Ishikawa (cell line): Measurements from ENCODE around the gene RAB6C.
A peak's percentile ranks its signal among the peaks of the same experiment; 100 is the strongest.
"Not testable (repeated sequence)": the region's sequence is repeated elsewhere in the genome, so short reads cannot be mapped to it uniquely, and the experiment has no call there.

ENCODE experiments used
- CEBPB ChIP-seq: IDR thresholded peaks from 2 replicates; pipeline ENCODE4 v1.6.1; 2012
- CREB1 ChIP-seq: IDR thresholded peaks from 2 replicates; pipeline ENCODE4 v1.6.1; 2012; ENCODE audit warnings: low read depth
- EGR1 ChIP-seq: IDR thresholded peaks from 2 replicates; pipeline ENCODE4 v1.6.1; 2012
- EP300 ChIP-seq: IDR thresholded peaks from 2 replicates; pipeline ENCODE4 v1.6.1; 2012; ENCODE audit warnings: borderline replicate concordance
- FOXM1 ChIP-seq: IDR thresholded peaks from 2 replicates; pipeline ENCODE4 v1.6.1; 2012; ENCODE audit warnings: low read depth, borderline replicate concordance
- MAX ChIP-seq: IDR thresholded peaks from 2 replicates; pipeline ENCODE4 v1.6.1; 2012
- NFIC ChIP-seq: IDR thresholded peaks from 2 replicates; pipeline ENCODE4 v1.6.1; 2012
- RAD21 ChIP-seq: IDR thresholded peaks from 2 replicates; pipeline ENCODE4 v1.6.1; 2012; ENCODE audit warnings: low read depth
- TAF1 ChIP-seq: IDR thresholded peaks from 2 replicates; pipeline ENCODE4 v1.6.1; 2012; ENCODE audit warnings: low read depth, mild to moderate bottlenecking
- TCF12 ChIP-seq: IDR thresholded peaks from 2 replicates; pipeline ENCODE4 v1.6.1; 2012; ENCODE audit warnings: low read depth
- TEAD4 ChIP-seq: IDR thresholded peaks from 2 replicates; pipeline ENCODE4 v1.6.1; 2012
- USF1 ChIP-seq: IDR thresholded peaks from 2 replicates; pipeline ENCODE4 v1.6.1; 2012
- YY1 ChIP-seq: IDR thresholded peaks from 2 replicates; pipeline ENCODE4 v1.6.1; 2012; ENCODE audit warnings: low read depth
- ZBTB7A ChIP-seq: IDR thresholded peaks from 2 replicates; pipeline ENCODE4 v1.6.1; 2012; ENCODE audit warnings: low read depth
- TF ChIP-seq, protein P1 (sequence below): IDR thresholded peaks from 2 replicates; pipeline ENCODE4 v1.6.1; 2012; ENCODE audit warnings: low read depth, mild to moderate bottlenecking

Gene RAB6C

GRCh38 chr2:129979629-129980155, at the start of gene RAB6C:
Gene RAB6C (plus strand): TSS chr2:129979666. CDS start chr2:129980116, 450 bp downstream.
- not testable (repeated sequence) for TF ChIP-seq CEBPB, TEAD4, FOXM1

DNA sequence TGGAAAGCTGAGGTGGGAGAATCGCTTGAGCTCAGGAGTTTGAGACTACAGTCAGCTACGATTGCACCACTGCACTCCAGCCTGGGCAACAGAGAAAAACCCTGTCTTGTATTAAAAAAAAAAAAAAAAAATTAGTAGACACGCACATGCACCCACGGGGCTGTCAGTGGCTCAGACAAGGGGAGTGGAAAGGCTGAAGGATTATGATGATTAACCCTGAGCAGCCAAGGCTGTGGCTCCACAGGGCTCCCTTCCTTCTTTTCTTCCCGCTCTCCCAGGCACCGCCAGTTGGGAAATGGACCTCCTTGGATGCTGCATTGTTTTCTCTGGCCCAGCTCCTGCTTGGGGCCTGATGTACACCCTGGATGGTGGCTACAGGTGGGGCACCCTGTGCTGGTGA, 49.0 kb upstream of the RAB6C start:
- TF ChIP-seq RAD21 (no peak), TEAD4 (no peak), EGR1 (no peak), YY1 (no peak), NFIC (no peak), ZBTB7A (no peak), CEBPB (no peak), CREB1 (no peak), FOXM1 (no peak)
- TF ChIP-seq, protein P1, sequence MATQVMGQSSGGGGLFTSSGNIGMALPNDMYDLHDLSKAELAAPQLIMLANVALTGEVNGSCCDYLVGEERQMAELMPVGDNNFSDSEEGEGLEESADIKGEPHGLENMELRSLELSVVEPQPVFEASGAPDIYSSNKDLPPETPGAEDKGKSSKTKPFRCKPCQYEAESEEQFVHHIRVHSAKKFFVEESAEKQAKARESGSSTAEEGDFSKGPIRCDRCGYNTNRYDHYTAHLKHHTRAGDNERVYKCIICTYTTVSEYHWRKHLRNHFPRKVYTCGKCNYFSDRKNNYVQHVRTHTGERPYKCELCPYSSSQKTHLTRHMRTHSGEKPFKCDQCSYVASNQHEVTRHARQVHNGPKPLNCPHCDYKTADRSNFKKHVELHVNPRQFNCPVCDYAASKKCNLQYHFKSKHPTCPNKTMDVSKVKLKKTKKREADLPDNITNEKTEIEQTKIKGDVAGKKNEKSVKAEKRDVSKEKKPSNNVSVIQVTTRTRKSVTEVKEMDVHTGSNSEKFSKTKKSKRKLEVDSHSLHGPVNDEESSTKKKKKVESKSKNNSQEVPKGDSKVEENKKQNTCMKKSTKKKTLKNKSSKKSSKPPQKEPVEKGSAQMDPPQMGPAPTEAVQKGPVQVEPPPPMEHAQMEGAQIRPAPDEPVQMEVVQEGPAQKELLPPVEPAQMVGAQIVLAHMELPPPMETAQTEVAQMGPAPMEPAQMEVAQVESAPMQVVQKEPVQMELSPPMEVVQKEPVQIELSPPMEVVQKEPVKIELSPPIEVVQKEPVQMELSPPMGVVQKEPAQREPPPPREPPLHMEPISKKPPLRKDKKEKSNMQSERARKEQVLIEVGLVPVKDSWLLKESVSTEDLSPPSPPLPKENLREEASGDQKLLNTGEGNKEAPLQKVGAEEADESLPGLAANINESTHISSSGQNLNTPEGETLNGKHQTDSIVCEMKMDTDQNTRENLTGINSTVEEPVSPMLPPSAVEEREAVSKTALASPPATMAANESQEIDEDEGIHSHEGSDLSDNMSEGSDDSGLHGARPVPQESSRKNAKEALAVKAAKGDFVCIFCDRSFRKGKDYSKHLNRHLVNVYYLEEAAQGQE = no peak

DNA sequence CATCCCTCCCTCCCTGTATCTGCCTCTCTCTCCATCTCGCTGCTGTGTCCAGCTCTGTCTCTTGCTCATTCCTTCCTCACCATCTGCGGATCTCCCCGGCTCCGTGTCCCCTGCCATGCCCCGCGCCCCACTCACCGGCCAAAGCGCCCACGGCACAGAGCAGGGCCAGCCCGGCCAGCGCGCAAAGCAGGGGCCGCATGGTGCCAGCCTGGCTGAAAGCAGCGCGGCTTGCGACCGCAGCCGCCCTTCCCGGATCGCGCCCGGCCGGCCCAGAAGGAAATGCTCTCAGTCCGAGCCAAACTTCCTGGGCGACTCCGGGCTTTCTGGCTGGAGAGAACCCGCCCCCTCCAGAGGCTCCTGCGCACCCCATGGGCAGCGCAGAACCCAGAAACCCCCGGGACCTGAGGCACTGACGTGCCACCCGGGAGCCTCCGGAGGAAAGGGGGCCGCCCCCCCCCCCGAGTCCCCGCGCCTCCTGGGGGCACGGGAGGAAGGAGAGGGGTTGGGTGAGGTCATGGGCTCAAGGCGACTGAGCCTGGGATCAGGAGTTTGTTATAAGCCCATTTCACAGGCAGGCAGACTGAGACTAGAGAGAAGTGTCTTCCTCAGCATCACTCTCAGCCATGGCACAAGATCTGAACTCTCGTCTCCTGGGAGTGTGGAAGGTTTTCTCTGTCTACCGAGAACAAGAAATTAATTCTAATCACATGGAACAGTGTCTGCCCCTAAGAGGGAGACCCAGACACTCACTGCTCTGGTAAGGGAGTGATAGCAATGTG, 45.2 kb upstream of the RAB6C start:
- TF ChIP-seq YY1 (no peak), TEAD4 (no peak), TCF12 (no peak), FOXM1 (no peak), MAX (no peak), EP300 (no peak), CREB1 (no peak), USF1 (no peak), ZBTB7A (no peak), NFIC (no peak), CEBPB (no peak), RAD21 (no peak), TAF1 (no peak), EGR1 (no peak)
- TF ChIP-seq, protein P1 = no peak

DNA sequence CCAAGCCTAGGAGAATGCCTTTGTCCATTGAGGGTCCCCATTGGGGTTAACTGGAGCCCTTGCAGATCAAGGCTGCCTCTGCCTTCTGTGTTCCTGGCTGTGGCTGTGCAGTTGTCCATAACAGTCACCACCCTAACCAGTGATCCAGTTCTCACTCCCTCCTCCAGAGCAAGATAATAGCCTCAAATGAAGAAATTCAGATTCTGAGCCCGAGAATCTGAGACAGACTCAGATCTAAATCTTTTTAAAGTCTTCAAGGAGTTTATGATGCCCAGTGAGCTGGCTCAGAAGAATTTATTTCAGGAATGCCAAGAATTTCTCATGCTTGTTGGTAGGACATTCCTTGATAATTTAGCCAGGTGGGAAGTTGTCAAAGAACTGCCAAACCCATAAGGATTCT, 44.3 kb upstream of the RAB6C start:
- TF ChIP-seq RAD21 (no peak), MAX (no peak), TEAD4 (peak; percentile 94)

DNA sequence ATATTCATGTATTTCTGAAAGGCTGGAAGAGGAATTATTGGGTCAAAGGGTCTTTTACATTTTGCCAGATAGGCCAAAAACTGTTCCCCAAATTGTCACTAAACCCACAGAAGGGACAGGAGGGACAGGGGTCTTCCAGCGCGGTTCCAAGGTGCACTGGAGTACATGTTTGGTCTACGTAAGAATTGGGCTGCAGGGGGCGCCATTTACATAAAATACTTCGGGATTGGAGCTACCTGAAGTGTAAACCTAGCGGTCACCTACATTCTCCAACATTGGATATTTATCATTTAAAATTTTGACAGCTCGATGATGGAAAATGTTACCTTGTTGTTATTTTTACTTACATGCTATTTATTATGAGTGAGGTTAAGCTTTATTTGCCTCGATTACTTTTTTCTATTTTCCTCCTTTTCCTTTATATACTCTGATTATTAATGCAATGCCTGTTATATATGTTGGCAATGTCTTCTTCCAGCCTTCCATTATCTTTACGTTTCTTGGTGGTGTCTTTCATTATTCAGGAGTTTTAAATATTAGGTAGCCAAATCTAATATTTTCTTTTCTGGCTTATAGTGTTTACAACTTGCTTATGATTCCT, 43.0 kb upstream of the RAB6C start:
- TF ChIP-seq, protein P1 = no peak
- peak; percentile 68 for TF ChIP-seq RAD21
- TF ChIP-seq NFIC = no peak
- TF ChIP-seq FOXM1 = no peak
